Hepatocyte (in vitro differentiated cells): ENCODE measurements around the gene GPC3.

Source experiments
- EZH2 ChIP-seq: fragments of 200-600 bp; sonication (generic); IDR thresholded peaks from 2 replicates; pipeline ENCODE4 v1.6.1; 2016; ENCODE audit warnings: antibody characterized with exemption, mild to moderate bottlenecking, borderline replicate concordance
- TF ChIP-seq, protein P1 (sequence below): fragments of 200-600 bp; sonication (generic); IDR thresholded peaks from 2 replicates; pipeline ENCODE4 v1.5.1; 2016; ENCODE audit warnings: antibody characterized with exemption, mild to moderate bottlenecking; ENCODE audit not compliant: poor library complexity

DNA sequence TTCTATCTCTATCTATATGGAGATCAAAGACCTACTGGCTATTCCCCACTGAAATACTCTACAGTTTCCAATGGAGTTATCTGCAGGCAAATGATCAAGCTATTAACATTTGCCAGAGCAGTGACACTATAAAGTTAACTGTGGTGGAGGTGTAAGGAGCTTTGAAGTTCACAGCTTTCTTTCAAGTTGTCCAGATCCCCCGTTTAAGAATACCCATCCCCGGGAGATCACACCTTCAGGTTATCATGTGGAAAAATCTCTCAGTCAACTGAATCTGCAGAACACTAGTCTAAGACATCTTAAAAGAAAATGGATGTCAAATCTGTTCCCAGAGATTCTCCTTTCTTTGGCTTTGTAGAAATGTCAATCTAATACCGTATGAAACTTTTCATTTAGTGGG is 80.1 kb downstream of the GPC3 start:
- no peak for TF ChIP-seq EZH2
- TF ChIP-seq, protein P1, sequence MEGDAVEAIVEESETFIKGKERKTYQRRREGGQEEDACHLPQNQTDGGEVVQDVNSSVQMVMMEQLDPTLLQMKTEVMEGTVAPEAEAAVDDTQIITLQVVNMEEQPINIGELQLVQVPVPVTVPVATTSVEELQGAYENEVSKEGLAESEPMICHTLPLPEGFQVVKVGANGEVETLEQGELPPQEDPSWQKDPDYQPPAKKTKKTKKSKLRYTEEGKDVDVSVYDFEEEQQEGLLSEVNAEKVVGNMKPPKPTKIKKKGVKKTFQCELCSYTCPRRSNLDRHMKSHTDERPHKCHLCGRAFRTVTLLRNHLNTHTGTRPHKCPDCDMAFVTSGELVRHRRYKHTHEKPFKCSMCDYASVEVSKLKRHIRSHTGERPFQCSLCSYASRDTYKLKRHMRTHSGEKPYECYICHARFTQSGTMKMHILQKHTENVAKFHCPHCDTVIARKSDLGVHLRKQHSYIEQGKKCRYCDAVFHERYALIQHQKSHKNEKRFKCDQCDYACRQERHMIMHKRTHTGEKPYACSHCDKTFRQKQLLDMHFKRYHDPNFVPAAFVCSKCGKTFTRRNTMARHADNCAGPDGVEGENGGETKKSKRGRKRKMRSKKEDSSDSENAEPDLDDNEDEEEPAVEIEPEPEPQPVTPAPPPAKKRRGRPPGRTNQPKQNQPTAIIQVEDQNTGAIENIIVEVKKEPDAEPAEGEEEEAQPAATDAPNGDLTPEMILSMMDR = no peak
